ENCODE results near the gene ZNF827.

DNA sequence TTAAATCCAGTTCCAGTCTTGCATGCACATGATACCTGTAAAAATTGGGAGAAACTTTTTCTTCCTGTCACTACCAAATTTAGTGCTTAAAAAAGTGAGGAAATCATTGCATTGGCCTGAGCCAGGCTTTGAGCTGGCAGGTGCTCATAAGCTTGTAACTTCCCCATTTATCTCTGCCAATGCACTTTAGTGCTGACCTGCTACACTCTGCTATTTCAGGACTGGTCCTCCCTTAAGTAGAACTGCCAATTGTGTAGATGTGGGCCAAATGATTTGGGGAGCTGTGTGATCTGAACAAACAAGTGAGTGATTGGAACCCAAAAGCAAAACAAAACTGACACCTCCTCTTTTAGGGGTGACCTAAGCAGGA, 51.8 kb downstream of the ZNF827 start:
- no peak for TF ChIP-seq POLR2A (IDR thresholded peaks at IDR 0.05)
- no peak for TF ChIP-seq POLR2AphosphoS5 (IDR thresholded peaks at IDR 0.05)
